DOHH2 (cell line): ENCODE results near the gene ATP10A.

ENCODE experiments used
- H3F3A ChIP-seq: fragments of 200-600 bp; sonication (generic), shearing (Covaris generic); 2 replicates; pipeline ENCODE4 v1.6.0; 2016; ENCODE audit warnings: antibody characterized with exemption, mild to moderate bottlenecking; ENCODE audit not compliant: control insufficient read depth, insufficient read depth
- H3K27ac ChIP-seq: fragments of 200-600 bp; sonication (generic); 2 replicates; pipeline ENCODE4 v1.5.1; 2014; ENCODE audit warnings: low read depth, mild to moderate bottlenecking, low read length, moderate library complexity
- H3K27me3 ChIP-seq: fragments of 200-600 bp; sonication (generic); 2 replicates; pipeline ENCODE4 v1.6.1; 2014; ENCODE audit warnings: mild to moderate bottlenecking, low read length, mixed read lengths; ENCODE audit not compliant: control insufficient read depth
- H3K36me3 ChIP-seq: fragments of 200-600 bp; sonication (generic); 2 replicates; pipeline ENCODE4 v1.6.1; 2014; ENCODE audit warnings: mild to moderate bottlenecking, low read length, moderate library complexity, mixed read lengths; ENCODE audit not compliant: control insufficient read depth
- H3K4me1 ChIP-seq: fragments of 200-600 bp; sonication (generic); 2 replicates; pipeline ENCODE4 v1.6.1; 2014; ENCODE audit warnings: mild to moderate bottlenecking, low read length, mixed read lengths; ENCODE audit not compliant: control insufficient read depth
- H3K4me2 ChIP-seq: fragments of 200-600 bp; sonication (generic); 2 replicates; pipeline ENCODE4 v1.6.0; 2014; ENCODE audit warnings: mild to moderate bottlenecking, low read length, moderate library complexity
- H3K4me3 ChIP-seq: fragments of 200-600 bp; sonication (generic); 2 replicates; pipeline ENCODE4 v1.5.1; 2014; ENCODE audit warnings: mild to moderate bottlenecking, low read length, mixed read lengths
- H3K79me2 ChIP-seq: fragments of 200-600 bp; sonication (generic); 2 replicates; pipeline ENCODE4 v1.6.1; 2014; ENCODE audit warnings: mild to moderate bottlenecking, low read length, mixed read lengths; ENCODE audit not compliant: control insufficient read depth
- H3K9me2 ChIP-seq: fragments of 200-600 bp; sonication (generic); replicated peaks from 2 replicates; pipeline ENCODE4 v1.6.1; 2014; ENCODE audit warnings: mild to moderate bottlenecking, low read length, mixed read lengths; ENCODE audit not compliant: control insufficient read depth
- H3K9me3 ChIP-seq: fragments of 200-600 bp; sonication (generic); 2 replicates; pipeline ENCODE4 v1.6.1; 2014; ENCODE audit warnings: antibody characterized with exemption, low read length, mixed read lengths; ENCODE audit not compliant: control insufficient read depth, insufficient read depth
- H4K20me1 ChIP-seq: fragments of 200-600 bp; sonication (generic); 2 replicates; pipeline ENCODE4 v1.6.0; 2014; ENCODE audit warnings: low read depth, mild to moderate bottlenecking, antibody characterized with exemption, low read length, moderate library complexity; ENCODE audit not compliant: control insufficient read depth, insufficient read depth
- CTCF ChIP-seq: fragments of 200-600 bp; sonication (generic); IDR thresholded peaks from one replicate; pipeline ENCODE4 v1.5.1; 2014; ENCODE audit warnings: antibody characterized with exemption, mild to moderate bottlenecking, low read depth, low read length; ENCODE audit not compliant: poor library complexity, severe bottlenecking
- EZH2phosphoT487 ChIP-seq: fragments of 200-600 bp; sonication (generic); IDR thresholded peaks from 2 replicates; pipeline ENCODE4 v1.6.1; 2017; ENCODE audit warnings: borderline replicate concordance, mild to moderate bottlenecking, antibody characterized with exemption, low read length, moderate library complexity, mixed read lengths

Gene ATP10A

GRCh38 chr15:25697586-25697985, 165.5 kb downstream of the ATP10A start:
- no peak overlapping the region for H3K4me3 ChIP-seq
- no peak overlapping the region for H3K4me2 ChIP-seq
- no peaks in the 10 kb centered on the region for H3K36me3 ChIP-seq
- no peaks in the 10 kb centered on the region for H3K4me1 ChIP-seq
- H3K9me2 ChIP-seq, result no peaks in the 10 kb centered on the region
- no peaks in the 10 kb centered on the region for H4K20me1 ChIP-seq
- H3K27ac ChIP-seq, result no peak overlapping the region
- no peaks in the 10 kb centered on the region for H3F3A ChIP-seq
- H3K27me3 ChIP-seq, result no peaks in the 10 kb centered on the region
- H3K9me3 ChIP-seq, result peaks cover 30% of the 10 kb centered on the region; the same call in 1 of the 2 replicates
- TF ChIP-seq EZH2phosphoT487 (no peak), CTCF (no peak)
- no peaks in the 10 kb centered on the region for H3K79me2 ChIP-seq

- H3F3A ChIP-seq, result no peaks in the 10 kb centered on the region
- no peak for TF ChIP-seq EZH2phosphoT487
- TF ChIP-seq CTCF, result no peak
- H3K4me3 ChIP-seq, result no peak overlapping the region
- no peaks in the 10 kb centered on the region for H4K20me1 ChIP-seq
- H3K9me2 ChIP-seq, result no peaks in the 10 kb centered on the region
- H3K4me2 ChIP-seq, result no peak overlapping the region
- peaks cover 26% of the 10 kb centered on the region; the same call in 1 of the 2 replicates for H3K9me3 ChIP-seq
- no peaks in the 10 kb centered on the region for H3K4me1 ChIP-seq
- no peaks in the 10 kb centered on the region for H3K36me3 ChIP-seq
- H3K27ac ChIP-seq, result no peak overlapping the region
- no peaks in the 10 kb centered on the region for H3K27me3 ChIP-seq
- H3K79me2 ChIP-seq, result no peaks in the 10 kb centered on the region
These were observed 167.0 kb downstream of the ATP10A start for GRCh38 chr15:25695875-25696760.

GRCh38 chr15:25694823-25695312, 168.3 kb downstream of the ATP10A start:
- Histone ChIP-seq H4K20me1 (no peaks in the 10 kb centered on the region), H3K4me1 (no peaks in the 10 kb centered on the region), H3K27me3 (no peaks in the 10 kb centered on the region), H3K27ac (no peak overlapping the region), H3K4me3 (no peak overlapping the region), H3F3A (no peaks in the 10 kb centered on the region), H3K9me3 (peaks cover 30% of the 10 kb centered on the region; the same call in 1 of the 2 replicates), H3K4me2 (no peak overlapping the region), H3K36me3 (no peaks in the 10 kb centered on the region), H3K9me2 (no peaks in the 10 kb centered on the region), H3K79me2 (no peaks in the 10 kb centered on the region)
- TF ChIP-seq CTCF (no peak), EZH2phosphoT487 (no peak)
